ENCODE data around the gene INVS.

The INVS gene

DNA sequence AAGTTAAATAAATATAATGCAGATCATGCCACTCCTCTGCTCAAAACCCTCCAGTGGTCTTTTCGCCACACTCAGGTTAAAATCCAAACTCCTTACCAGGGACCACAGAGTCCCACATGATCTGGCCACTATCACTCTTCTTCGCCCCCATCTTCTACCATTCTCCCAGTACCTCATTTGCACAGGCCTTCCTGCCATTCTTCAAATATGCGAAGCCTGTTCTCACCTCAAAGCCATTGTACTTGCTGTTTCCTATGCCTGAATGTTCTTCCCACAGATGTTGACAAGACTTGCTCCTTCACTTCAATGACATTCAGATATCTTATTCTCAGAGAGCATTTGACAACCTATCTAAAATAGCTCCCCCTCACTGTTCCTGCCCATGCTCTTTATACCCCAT is 242.8 kb downstream of the INVS start:
- no peak for FAIRE-seq

DNA sequence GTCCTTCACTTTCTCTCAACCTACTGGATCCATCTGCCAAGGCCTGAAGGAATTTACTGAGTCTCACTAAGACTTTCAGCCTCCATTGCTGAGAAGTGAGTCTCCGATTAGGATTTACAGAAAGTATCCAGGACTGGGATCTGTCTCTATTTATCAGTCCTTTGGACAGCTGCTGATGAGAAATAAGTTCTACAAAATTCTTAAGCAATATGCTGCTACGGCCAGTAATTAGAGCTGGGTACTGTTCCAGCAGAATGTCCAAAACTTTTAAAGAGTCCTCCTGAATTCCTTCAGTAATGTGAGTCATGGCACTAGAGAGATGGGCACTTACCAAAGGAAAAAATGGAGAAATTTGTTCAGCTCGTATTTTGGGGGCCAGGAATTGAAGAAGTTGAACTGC is 247.8 kb downstream of the INVS start:
- no peak for FAIRE-seq

DNA sequence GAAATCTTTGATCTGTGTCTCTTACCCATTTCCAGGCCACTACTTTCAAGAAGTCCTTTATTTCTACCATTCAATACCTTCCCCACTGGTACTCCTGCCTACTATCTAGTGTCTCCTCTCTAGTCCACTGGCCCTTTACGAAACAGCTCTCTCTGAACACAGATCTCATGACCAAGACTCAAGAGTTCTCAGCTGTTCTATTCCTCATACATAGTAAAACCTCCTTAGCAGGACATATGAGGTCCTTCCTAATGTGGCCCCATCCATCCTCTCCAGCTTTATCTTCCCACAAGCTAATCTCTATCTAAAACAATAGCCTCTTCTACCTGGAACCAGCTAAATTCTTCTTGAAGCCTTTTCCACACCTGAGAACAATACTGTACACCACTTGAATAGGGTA is 251.1 kb downstream of the INVS start:
- no peak for FAIRE-seq
